Panc1 (cell line): ENCODE data around the gene SNTG2. TPM values are rescaled to one million over a fixed set of nuclear protein-coding genes. Genes with fewer than 3 reads are reported as not detected.

Experiments
- ATAC-seq: fragments of 200-7000 bp; cut with Tn5 transposase; 2 replicates; pipeline ENCODE4 v1.9.1; 2020; ENCODE audit warnings: mild to moderate bottlenecking, moderate library complexity
- BruUV-seq: library from RNA; stranded (reverse); fragments of 400-500 nt; replicated peaks from 2 replicates; lab custom pipeline; 2021; lab: Mats Ljungman, UMichigan
- CTCF ChIA-PET: fragments of 300-600 bp; sonication (Branson Sonifier 250); formaldehyde crosslinking; loops from one replicate; lab custom pipeline; 2022; ENCODE audit warnings: antibody characterized with exemption; lab: Charles Lee
- POLR2A ChIA-PET: fragments of 300-600 bp; sonication (Branson Sonifier 250); formaldehyde crosslinking; loops from one replicate; lab custom pipeline; 2022; ENCODE audit warnings: antibody characterized with exemption; lab: Charles Lee
- DNase-seq: peaks from one replicate; pipeline ENCODE4 v3.0.0-alpha.2; 2010; ENCODE audit warnings: low read depth, low spot score
- H3K27ac ChIP-seq: 2 replicates; pipeline ENCODE4 v1.5.1; 2011; ENCODE audit warnings: mild to moderate bottlenecking, low read length, inconsistent platforms
- H3K27me3 ChIP-seq: fragments of 200-500 bp; sonication (Bioruptor generic); 2 replicates; pipeline ENCODE4 v1.6.0; 2014; ENCODE audit warnings: low read length, inconsistent platforms; ENCODE audit not compliant: control insufficient read depth, insufficient read depth
- H3K36me3 ChIP-seq: fragments of 200-500 bp; sonication (Bioruptor generic); 2 replicates; pipeline ENCODE4 v1.5.1; 2014; ENCODE audit warnings: inconsistent platforms, mild to moderate bottlenecking, low read length, moderate library complexity; ENCODE audit not compliant: control insufficient read depth, insufficient read depth
- H3K4me1 ChIP-seq: 2 replicates; pipeline ENCODE4 v1.5.1; 2011; ENCODE audit warnings: inconsistent platforms, mild to moderate bottlenecking, low read length, moderate library complexity; ENCODE audit not compliant: control insufficient read depth, insufficient read depth
- H3K4me3 ChIP-seq, 2 experiments: 2 replicates each; pipeline ENCODE4 v1.5.1; 2011 to 2012; ENCODE audit warnings: low read depth in 2 of 2, low read length in 2 of 2, mild to moderate bottlenecking in 2 of 2, inconsistent platforms in 1 of 2, moderate library complexity in 1 of 2
- H3K9me3 ChIP-seq: fragments of 200-500 bp; sonication (Bioruptor generic); 2 replicates; pipeline ENCODE4 v1.5.1; 2014; ENCODE audit warnings: low read depth, mild to moderate bottlenecking, inconsistent platforms, low read length, moderate library complexity; ENCODE audit not compliant: control insufficient read depth, insufficient read depth
- CTCF ChIP-seq: fragments of 450-650 bp; IDR thresholded peaks from 2 replicates; pipeline ENCODE4 v1.5.1; 2017; ENCODE audit warnings: mild to moderate bottlenecking
- POLR2AphosphoS5 ChIP-seq: IDR thresholded peaks from 2 replicates; pipeline ENCODE4 v1.6.1; 2012; ENCODE audit warnings: mild to moderate bottlenecking, low read depth, low read length, moderate library complexity
- SIN3A ChIP-seq: IDR thresholded peaks from 2 replicates; pipeline ENCODE4 v1.6.1; 2012; ENCODE audit warnings: low read depth, mild to moderate bottlenecking, low read length, moderate library complexity, borderline replicate concordance; ENCODE audit not compliant: insufficient read depth
- TCF7L2 ChIP-seq: IDR thresholded peaks from 2 replicates; pipeline ENCODE4 v1.6.1; 2011; ENCODE audit warnings: mild to moderate bottlenecking, low read depth, low read length, inconsistent platforms
- in situ Hi-C: cut with HindIII; loops from 2 replicates; pipeline ENCODE4 v1.10.0; 2016; ENCODE audit warnings: low sequenced_read_pairs, low pct_unique_long_range_greater_than_20kb
- intact Hi-C: fragments of 100-400 bp; cut with micrococcal nuclease; formaldehyde crosslinking; loops from one replicate; pipeline ENCODE4 v1.10.0; 2022; ENCODE audit not compliant: unreplicated experiment
- total RNA-seq: library from RNA; stranded (reverse); gene quantifications from one replicate; pipeline ENCODE4 v1.2.1, GENCODE V29; 2021; ENCODE audit not compliant: unreplicated experiment
- TF ChIP-seq, protein P1 (sequence below), 2 experiments: IDR thresholded peaks; 2 replicates each; pipeline ENCODE4 v1.6.1; 2011 to 2012; ENCODE audit warnings: low read depth in 2 of 2, control low read depth in 1 of 2, low read length in 1 of 2, mild to moderate bottlenecking in 1 of 2, moderate library complexity in 1 of 2; ENCODE audit not compliant: insufficient read depth in 1 of 2

SNTG2 gene
- total RNA-seq, 1 experiment from 2014 or later: not detected

DNA sequence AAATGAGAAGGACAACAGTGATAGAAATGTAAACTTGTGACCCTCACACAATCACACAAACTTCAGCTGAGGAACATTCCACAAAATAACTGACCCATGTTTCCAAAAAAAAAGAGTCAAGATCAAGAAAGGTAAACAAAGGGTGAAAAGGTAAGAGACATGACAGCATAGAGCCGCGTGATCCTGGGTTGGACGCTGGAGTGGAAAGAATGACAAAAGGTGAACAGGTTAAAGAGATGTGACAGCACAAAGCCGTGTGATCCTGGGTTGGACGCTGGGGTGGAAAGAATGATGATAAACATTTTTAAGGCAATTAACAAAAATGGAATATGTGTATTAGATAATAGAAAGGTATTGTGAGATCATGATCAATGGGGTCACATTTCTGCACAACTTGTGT is 110.3 kb downstream of the SNTG2 start:
- Histone ChIP-seq H3K27me3 (no peaks in the 10 kb centered on the region), H3K9me3 (no peaks in the 10 kb centered on the region), H3K27ac (no peak overlapping the region), H3K4me1 (no peaks in the 10 kb centered on the region), H3K4me3 (no peak overlapping the region), H3K36me3 (no peaks in the 10 kb centered on the region)
- in situ Hi-C loops (no loop called here), intact Hi-C loops (no loop called here)
- TF ChIP-seq, protein P1, sequence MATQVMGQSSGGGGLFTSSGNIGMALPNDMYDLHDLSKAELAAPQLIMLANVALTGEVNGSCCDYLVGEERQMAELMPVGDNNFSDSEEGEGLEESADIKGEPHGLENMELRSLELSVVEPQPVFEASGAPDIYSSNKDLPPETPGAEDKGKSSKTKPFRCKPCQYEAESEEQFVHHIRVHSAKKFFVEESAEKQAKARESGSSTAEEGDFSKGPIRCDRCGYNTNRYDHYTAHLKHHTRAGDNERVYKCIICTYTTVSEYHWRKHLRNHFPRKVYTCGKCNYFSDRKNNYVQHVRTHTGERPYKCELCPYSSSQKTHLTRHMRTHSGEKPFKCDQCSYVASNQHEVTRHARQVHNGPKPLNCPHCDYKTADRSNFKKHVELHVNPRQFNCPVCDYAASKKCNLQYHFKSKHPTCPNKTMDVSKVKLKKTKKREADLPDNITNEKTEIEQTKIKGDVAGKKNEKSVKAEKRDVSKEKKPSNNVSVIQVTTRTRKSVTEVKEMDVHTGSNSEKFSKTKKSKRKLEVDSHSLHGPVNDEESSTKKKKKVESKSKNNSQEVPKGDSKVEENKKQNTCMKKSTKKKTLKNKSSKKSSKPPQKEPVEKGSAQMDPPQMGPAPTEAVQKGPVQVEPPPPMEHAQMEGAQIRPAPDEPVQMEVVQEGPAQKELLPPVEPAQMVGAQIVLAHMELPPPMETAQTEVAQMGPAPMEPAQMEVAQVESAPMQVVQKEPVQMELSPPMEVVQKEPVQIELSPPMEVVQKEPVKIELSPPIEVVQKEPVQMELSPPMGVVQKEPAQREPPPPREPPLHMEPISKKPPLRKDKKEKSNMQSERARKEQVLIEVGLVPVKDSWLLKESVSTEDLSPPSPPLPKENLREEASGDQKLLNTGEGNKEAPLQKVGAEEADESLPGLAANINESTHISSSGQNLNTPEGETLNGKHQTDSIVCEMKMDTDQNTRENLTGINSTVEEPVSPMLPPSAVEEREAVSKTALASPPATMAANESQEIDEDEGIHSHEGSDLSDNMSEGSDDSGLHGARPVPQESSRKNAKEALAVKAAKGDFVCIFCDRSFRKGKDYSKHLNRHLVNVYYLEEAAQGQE (IDR thresholded peaks at IDR 0.05; ENCODE audit: insufficient read depth in 1 of 2, low read depth in 2 of 2, low read length in 1 of 2): no peak
- TF ChIP-seq SIN3A: no peak
- no peak for TF ChIP-seq TCF7L2
- no peak for TF ChIP-seq POLR2AphosphoS5
- TF ChIP-seq CTCF: no peak
- POLR2A ChIA-PET: no interaction called here
- BruUV-seq: no TSS peak
- ATAC-seq (no peak), DNase-seq (no peak)
- CTCF ChIA-PET: no interaction called here

DNA sequence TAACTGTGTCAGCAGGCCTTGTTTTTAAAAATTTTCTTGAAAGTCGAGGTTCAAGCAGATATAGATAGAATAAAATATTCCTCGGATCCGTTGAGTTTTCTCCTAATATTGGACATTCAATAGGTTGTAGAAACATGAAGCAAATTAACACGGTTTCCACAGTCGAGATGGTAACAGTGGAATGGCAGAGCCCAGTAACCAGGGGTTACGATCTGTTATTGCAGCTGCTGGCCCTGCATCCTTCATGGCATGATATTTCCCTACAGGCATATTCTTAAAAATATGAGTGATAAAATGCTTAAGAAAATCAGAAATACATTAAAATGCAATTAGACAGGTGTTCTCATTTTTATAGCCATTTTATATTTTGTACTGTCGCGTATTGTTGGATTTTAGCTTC is 117.6 kb downstream of the SNTG2 start:
- H3K9me3 ChIP-seq: no peaks in the 10 kb centered on the region
- CTCF ChIA-PET: no interaction called here
- TF ChIP-seq, protein P1 (IDR thresholded peaks at IDR 0.05; ENCODE audit: insufficient read depth in 1 of 2, low read depth in 2 of 2, low read length in 1 of 2): no peak
- TF ChIP-seq SIN3A (no peak), CTCF (no peak), POLR2AphosphoS5 (no peak), TCF7L2 (no peak)
- DNase-seq (no peak), ATAC-seq (no peak)
- in situ Hi-C loops: no loop called here
- H3K4me3 ChIP-seq: no peak overlapping the region
- BruUV-seq: no TSS peak
- POLR2A ChIA-PET: no interaction called here
- no peaks in the 10 kb centered on the region for H3K36me3 ChIP-seq
- intact Hi-C loops: no loop called here
- H3K27me3 ChIP-seq: no peaks in the 10 kb centered on the region
- no peak overlapping the region for H3K27ac ChIP-seq
- H3K4me1 ChIP-seq: no peaks in the 10 kb centered on the region
